ENCODE measurements around the gene NXNL2. TPM values are rescaled to one million over a fixed set of nuclear protein-coding genes. Genes with fewer than 3 reads are reported as not detected.

Gene NXNL2
- total and polyA plus RNA-seq, 5 donors: 0.07 to 0.25 (median 0.23) TPM; not detected in 2

GRCh38 chr9:88511906-88512305 is 23.1 kb upstream of the NXNL2 start:
- DNase-seq (no peak), ATAC-seq (no peak)
- Histone ChIP-seq H3K4me1 (ENCODE audit: control insufficient read depth, insufficient read depth, low read length) (no peaks in the 10 kb centered on the region), H3K27ac (ENCODE audit: low read length) (no peak overlapping the region), H3K27me3 (ENCODE audit: control insufficient read depth, insufficient read depth) (no peaks in the 10 kb centered on the region), H3K9me3 (ENCODE audit: control insufficient read depth, low read length) (no peaks in the 10 kb centered on the region), H3K4me3 (ENCODE audit: low read length) (no peak overlapping the region)
- WGBS: 86% methylated on average over 4 of the region's 4 CpGs
- intact Hi-C loops (cut with DNase I): no loop called here

- Histone ChIP-seq H3K9me3 (ENCODE audit: control insufficient read depth, low read length) (no peaks in the 10 kb centered on the region), H3K4me1 (ENCODE audit: control insufficient read depth, insufficient read depth, low read length) (no peaks in the 10 kb centered on the region), H3K27me3 (ENCODE audit: control insufficient read depth, insufficient read depth) (no peaks in the 10 kb centered on the region), H3K27ac (ENCODE audit: low read length) (no peak overlapping the region), H3K4me3 (ENCODE audit: low read length) (no peak overlapping the region)
- DNase-seq: no peak
- no peak for ATAC-seq
- 94% methylated on average over 6 of the region's 6 CpGs for WGBS
- intact Hi-C loops (cut with DNase I): no loop called here
These were observed 20.7 kb upstream of the NXNL2 start for GRCh38 chr9:88514247-88514646.

GRCh38 chr9:88521308-88521707 is 13.7 kb upstream of the NXNL2 start:
- DNase-seq (no peak), ATAC-seq (no peak)
- Histone ChIP-seq H3K4me3 (ENCODE audit: low read length) (no peak overlapping the region), H3K27me3 (ENCODE audit: control insufficient read depth, insufficient read depth) (no peaks in the 10 kb centered on the region), H3K4me1 (ENCODE audit: control insufficient read depth, insufficient read depth, low read length) (no peaks in the 10 kb centered on the region), H3K9me3 (ENCODE audit: control insufficient read depth, low read length) (no peaks in the 10 kb centered on the region), H3K27ac (ENCODE audit: low read length) (no peak overlapping the region)
- intact Hi-C loops (cut with DNase I): no loop called here
- WGBS: 36% methylated on average over 4 of the region's 4 CpGs

GRCh38 chr9:88522360-88522759 is 12.6 kb upstream of the NXNL2 start:
- no peak overlapping the region for H3K27ac ChIP-seq (ENCODE audit: low read length)
- intact Hi-C loops (cut with DNase I): no loop called here

GRCh38 chr9:88523056-88523455 is 11.9 kb upstream of the NXNL2 start:
- H3K4me1 ChIP-seq (ENCODE audit: control insufficient read depth, insufficient read depth, low read length): no peaks in the 10 kb centered on the region
- DNase-seq (no peak), ATAC-seq (no peak)
- intact Hi-C loops (cut with DNase I): no loop called here
- H3K27ac ChIP-seq (ENCODE audit: low read length): no peak overlapping the region
- no peaks in the 10 kb centered on the region for H3K27me3 ChIP-seq (ENCODE audit: control insufficient read depth, insufficient read depth)
- no peaks in the 10 kb centered on the region for H3K9me3 ChIP-seq (ENCODE audit: control insufficient read depth, low read length)
- 79% methylated on average over 3 of the region's 3 CpGs for WGBS
- H3K4me3 ChIP-seq (ENCODE audit: low read length): no peak overlapping the region

More at GRCh38 chr9:88522360-88522759, 12.6 kb upstream of the NXNL2 start:
- Histone ChIP-seq H3K4me1 (ENCODE audit: control insufficient read depth, insufficient read depth, low read length) (no peaks in the 10 kb centered on the region), H3K27me3 (ENCODE audit: control insufficient read depth, insufficient read depth) (no peaks in the 10 kb centered on the region), H3K4me3 (ENCODE audit: low read length) (no peak overlapping the region), H3K9me3 (ENCODE audit: control insufficient read depth, low read length) (no peaks in the 10 kb centered on the region)
- WGBS: 93% methylated on average over 4 of the region's 4 CpGs
- DNase-seq (no peak), ATAC-seq (peak in 1 of 2 donors; percentile 23)

- H3K27me3 ChIP-seq (ENCODE audit: control insufficient read depth, insufficient read depth): no peaks in the 10 kb centered on the region
- intact Hi-C loops (cut with DNase I): no loop called here
These were observed 10.1 kb upstream of the NXNL2 start for GRCh38 chr9:88524911-88525310.

GRCh38 chr9:88527618-88528017 is 7.4 kb upstream of the NXNL2 start:
- DNase-seq: no peak
- no peak for ATAC-seq
- no peak overlapping the region for H3K27ac ChIP-seq (ENCODE audit: low read length)
- H3K9me3 ChIP-seq (ENCODE audit: control insufficient read depth, low read length): no peaks in the 10 kb centered on the region
- WGBS: 82% methylated on average over 7 of the region's 7 CpGs
- H3K4me1 ChIP-seq (ENCODE audit: control insufficient read depth, insufficient read depth, low read length): no peaks in the 10 kb centered on the region
- no peaks in the 10 kb centered on the region for H3K27me3 ChIP-seq (ENCODE audit: control insufficient read depth, insufficient read depth)
- intact Hi-C loops (cut with DNase I): no loop called here
- H3K4me3 ChIP-seq (ENCODE audit: low read length): no peak overlapping the region

More at GRCh38 chr9:88524911-88525310, 10.1 kb upstream of the NXNL2 start:
- Histone ChIP-seq H3K9me3 (ENCODE audit: control insufficient read depth, low read length) (no peaks in the 10 kb centered on the region), H3K27ac (ENCODE audit: low read length) (no peak overlapping the region), H3K4me3 (ENCODE audit: low read length) (no peak overlapping the region), H3K4me1 (ENCODE audit: control insufficient read depth, insufficient read depth, low read length) (no peaks in the 10 kb centered on the region)
- ATAC-seq (no peak), DNase-seq (no peak)
- 89% methylated on average over 8 of the region's 8 CpGs for WGBS

- H3K27me3 ChIP-seq (ENCODE audit: control insufficient read depth, insufficient read depth): no peaks in the 10 kb centered on the region
- no peak for ATAC-seq
- H3K27ac ChIP-seq (ENCODE audit: low read length): no peak overlapping the region
- DNase-seq: no peak
- H3K9me3 ChIP-seq (ENCODE audit: control insufficient read depth, low read length): no peaks in the 10 kb centered on the region
- no peaks in the 10 kb centered on the region for H3K4me1 ChIP-seq (ENCODE audit: control insufficient read depth, insufficient read depth, low read length)
- no peak overlapping the region for H3K4me3 ChIP-seq (ENCODE audit: low read length)
- WGBS: 83% methylated on average over 6 of the region's 6 CpGs
- intact Hi-C loops (cut with DNase I): no loop called here
These were observed 6.7 kb upstream of the NXNL2 start for GRCh38 chr9:88528080-88528790.

- Histone ChIP-seq H3K27ac (ENCODE audit: low read length) (no peak overlapping the region), H3K4me1 (ENCODE audit: control insufficient read depth, insufficient read depth, low read length) (peaks cover 1% of the 10 kb centered on the region), H3K27me3 (ENCODE audit: control insufficient read depth, insufficient read depth) (no peaks in the 10 kb centered on the region), H3K4me3 (ENCODE audit: low read length) (no peak overlapping the region), H3K9me3 (ENCODE audit: control insufficient read depth, low read length) (no peaks in the 10 kb centered on the region)
- 90% methylated on average over 6 of the region's 6 CpGs for WGBS
- no peak for DNase-seq
- ATAC-seq: no peak
- intact Hi-C loops (cut with DNase I): no loop called here
These were observed 5.5 kb upstream of the NXNL2 start for GRCh38 chr9:88529496-88529895.

GRCh38 chr9:88530051-88530450 is 4.9 kb upstream of the NXNL2 start:
- DNase-seq (no peak), ATAC-seq (no peak)
- Histone ChIP-seq H3K4me3 (ENCODE audit: low read length) (no peak overlapping the region), H3K9me3 (ENCODE audit: control insufficient read depth, low read length) (no peaks in the 10 kb centered on the region), H3K4me1 (ENCODE audit: control insufficient read depth, insufficient read depth, low read length) (peaks cover 1% of the 10 kb centered on the region), H3K27me3 (ENCODE audit: control insufficient read depth, insufficient read depth) (no peaks in the 10 kb centered on the region), H3K27ac (ENCODE audit: low read length) (no peak overlapping the region)
- WGBS: 68% methylated on average over 1 of the region's 1 CpG
- intact Hi-C loops (cut with DNase I): no loop called here

GRCh38 chr9:88531920-88532698 is 2.9 kb upstream of the NXNL2 start:
- no peaks in the 10 kb centered on the region for H3K27me3 ChIP-seq (ENCODE audit: control insufficient read depth, insufficient read depth)
- DNase-seq (peak; percentile 50 to 73 (median 57)), ATAC-seq (peak in 1 of 2 donors; percentile 12)
- WGBS: 31% methylated on average over 31 of the region's 31 CpGs
- no peak overlapping the region for H3K27ac ChIP-seq (ENCODE audit: low read length)
- no peak overlapping the region for H3K4me3 ChIP-seq (ENCODE audit: low read length)
- no peaks in the 10 kb centered on the region for H3K9me3 ChIP-seq (ENCODE audit: control insufficient read depth, low read length)
- peaks cover 4% of the 10 kb centered on the region for H3K4me1 ChIP-seq (ENCODE audit: control insufficient read depth, insufficient read depth, low read length)
- intact Hi-C loops (cut with DNase I): no loop called here
